ENCODE results near the gene PRDX5.

The PRDX5 gene

GRCh38 chr11:64284048-64284961 lies 33.6 kb upstream of the PRDX5 start, which contains the start of gene BAD (continued):
- peak; percentile 71 for TF ChIP-seq ZBTB10 (tag by site-specific recombination; IDR thresholded peaks at IDR 0.05)
- TF ChIP-seq HOXA7 (CRISPR knock-in tag; IDR thresholded peaks at IDR 0.05; ENCODE audit: borderline replicate concordance) = no peak
- no peak for TF ChIP-seq GLI2 (tag by site-specific recombination; IDR thresholded peaks at IDR 0.05; ENCODE audit: borderline replicate concordance, low read depth)
- no peak for TF ChIP-seq ZNF132 (tag by site-specific recombination; IDR thresholded peaks at IDR 0.05; ENCODE audit: borderline replicate concordance)
- TF ChIP-seq KLF7 (tag by site-specific recombination; IDR thresholded peaks at IDR 0.05; ENCODE audit: borderline replicate concordance) = 0 out of 2 replicates have a peak, but pooled peaks have one; percentile 40
- TF ChIP-seq KLF9 (tag by site-specific recombination; IDR thresholded peaks at IDR 0.05; ENCODE audit: low read depth) = peak; percentile 38; the same call in 1 of the 2 replicates
- peak; percentile 57 for TF ChIP-seq PRDM10 (tag by site-specific recombination; IDR thresholded peaks at IDR 0.05)
- TF ChIP-seq ZNF398 (tag by site-specific recombination; IDR thresholded peaks at IDR 0.05) = no peak
- no peak for TF ChIP-seq ZNF394 (tag by site-specific recombination; IDR thresholded peaks at IDR 0.05; ENCODE audit: borderline replicate concordance)
- no peak for TF ChIP-seq ZNF449 (tag by site-specific recombination; IDR thresholded peaks at IDR 0.05)
- TF ChIP-seq TSHZ1 (tag by site-specific recombination; IDR thresholded peaks at IDR 0.05; ENCODE audit: borderline replicate concordance) = no peak
- TF ChIP-seq ZNF791 (tag by site-specific recombination; IDR thresholded peaks at IDR 0.05) = no peak
- TF ChIP-seq ZNF623 (tag by site-specific recombination; IDR thresholded peaks at IDR 0.05) = no peak
- TF ChIP-seq ZNF692 (tag by site-specific recombination; IDR thresholded peaks at IDR 0.05) = peak; percentile 69
- no peak for TF ChIP-seq ZNF354C (tag by site-specific recombination; IDR thresholded peaks at IDR 0.05; ENCODE audit: borderline replicate concordance, low read depth)
- TF ChIP-seq OVOL3 (tag by site-specific recombination; IDR thresholded peaks at IDR 0.05) = no peak
- TF ChIP-seq ZNF157 (tag by site-specific recombination; IDR thresholded peaks at IDR 0.05) = no peak
- peak; percentile 23; the same call in 1 of the 2 replicates for TF ChIP-seq ZBTB21 (tag by site-specific recombination; IDR thresholded peaks at IDR 0.05)
- no peak for TF ChIP-seq ZNF704 (tag by site-specific recombination; IDR thresholded peaks at IDR 0.05)
- TF ChIP-seq ZNF155 (tag by site-specific recombination; IDR thresholded peaks at IDR 0.05) = no peak
- TF ChIP-seq ZNF133 (tag by site-specific recombination; IDR thresholded peaks at IDR 0.05) = no peak

Measured in HEK293 (cell line).